GM13976 (cell line): ENCODE results near the gene LRRC49.
"Not testable (repeated sequence)": the region's sequence is repeated elsewhere in the genome, so short reads cannot be mapped to it uniquely, and the experiment has no call there.

Experiments
- DNase-seq: peaks from one replicate; pipeline ENCODE4 v3.0.0; 2012; ENCODE audit warnings: low spot score
- in situ Hi-C: fragments of 300-500 bp; cut with MboI; formaldehyde crosslinking; loops from one replicate; pipeline ENCODE4 v1.12.0; 2022; ENCODE audit warnings: low sequenced_read_pairs, mixed read lengths, inconsistent platforms; ENCODE audit not compliant: unreplicated experiment
- TF ChIP-seq, protein P1 (sequence below): IDR thresholded peaks from 2 replicates; pipeline ENCODE4 v1.5.1; 2012; ENCODE audit warnings: borderline replicate concordance, mild to moderate bottlenecking; ENCODE audit not compliant: insufficient read depth; ENCODE audit errors: extremely low read depth, missing control alignments, control extremely low read depth

Gene LRRC49

DNA sequence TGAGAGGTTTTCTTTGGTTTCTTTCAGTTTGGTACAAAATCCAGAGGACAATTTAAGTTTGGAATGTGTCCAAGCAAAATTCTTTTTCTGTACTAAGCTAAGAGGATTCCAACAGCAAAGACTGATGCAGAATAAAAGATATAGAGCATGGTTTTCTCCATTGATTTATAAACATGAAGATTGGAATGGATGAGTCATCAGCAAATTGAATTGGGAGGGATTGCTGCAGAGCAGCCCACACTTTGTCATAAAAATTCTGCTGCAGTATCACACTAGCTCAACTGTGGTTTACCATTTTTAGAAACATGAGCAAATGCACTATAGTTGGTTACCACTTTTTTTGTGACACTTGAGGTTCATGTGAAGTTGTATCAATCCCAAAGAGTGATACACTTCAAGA lies 22.6 kb upstream of the LRRC49 start:
- DNase-seq = peak; percentile 45
- TF ChIP-seq, protein P1, sequence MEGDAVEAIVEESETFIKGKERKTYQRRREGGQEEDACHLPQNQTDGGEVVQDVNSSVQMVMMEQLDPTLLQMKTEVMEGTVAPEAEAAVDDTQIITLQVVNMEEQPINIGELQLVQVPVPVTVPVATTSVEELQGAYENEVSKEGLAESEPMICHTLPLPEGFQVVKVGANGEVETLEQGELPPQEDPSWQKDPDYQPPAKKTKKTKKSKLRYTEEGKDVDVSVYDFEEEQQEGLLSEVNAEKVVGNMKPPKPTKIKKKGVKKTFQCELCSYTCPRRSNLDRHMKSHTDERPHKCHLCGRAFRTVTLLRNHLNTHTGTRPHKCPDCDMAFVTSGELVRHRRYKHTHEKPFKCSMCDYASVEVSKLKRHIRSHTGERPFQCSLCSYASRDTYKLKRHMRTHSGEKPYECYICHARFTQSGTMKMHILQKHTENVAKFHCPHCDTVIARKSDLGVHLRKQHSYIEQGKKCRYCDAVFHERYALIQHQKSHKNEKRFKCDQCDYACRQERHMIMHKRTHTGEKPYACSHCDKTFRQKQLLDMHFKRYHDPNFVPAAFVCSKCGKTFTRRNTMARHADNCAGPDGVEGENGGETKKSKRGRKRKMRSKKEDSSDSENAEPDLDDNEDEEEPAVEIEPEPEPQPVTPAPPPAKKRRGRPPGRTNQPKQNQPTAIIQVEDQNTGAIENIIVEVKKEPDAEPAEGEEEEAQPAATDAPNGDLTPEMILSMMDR = no peak
- in situ Hi-C loops = no loop called here

DNA sequence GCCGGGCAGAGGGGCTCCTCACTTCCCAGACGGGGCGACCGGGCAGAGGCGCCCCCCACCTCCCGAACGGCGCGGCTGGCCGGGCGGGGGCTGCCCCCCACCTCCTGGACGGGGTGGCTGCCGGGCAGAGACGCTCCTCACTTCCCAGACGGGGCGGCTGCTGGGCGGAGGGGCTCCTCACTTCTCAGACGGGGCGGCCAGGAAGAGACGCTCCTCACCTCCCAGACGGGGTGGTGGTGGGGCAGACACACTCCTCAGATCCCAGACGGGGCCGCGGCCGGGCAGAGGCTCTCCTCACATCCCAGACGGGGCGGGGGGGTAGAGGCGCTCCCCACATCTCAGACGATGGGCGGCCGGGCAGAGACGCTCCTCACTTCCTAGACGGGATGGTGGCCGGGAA lies 21.1 kb upstream of the LRRC49 start:
- in situ Hi-C loops, DNase-seq: not testable (repeated sequence)

DNA sequence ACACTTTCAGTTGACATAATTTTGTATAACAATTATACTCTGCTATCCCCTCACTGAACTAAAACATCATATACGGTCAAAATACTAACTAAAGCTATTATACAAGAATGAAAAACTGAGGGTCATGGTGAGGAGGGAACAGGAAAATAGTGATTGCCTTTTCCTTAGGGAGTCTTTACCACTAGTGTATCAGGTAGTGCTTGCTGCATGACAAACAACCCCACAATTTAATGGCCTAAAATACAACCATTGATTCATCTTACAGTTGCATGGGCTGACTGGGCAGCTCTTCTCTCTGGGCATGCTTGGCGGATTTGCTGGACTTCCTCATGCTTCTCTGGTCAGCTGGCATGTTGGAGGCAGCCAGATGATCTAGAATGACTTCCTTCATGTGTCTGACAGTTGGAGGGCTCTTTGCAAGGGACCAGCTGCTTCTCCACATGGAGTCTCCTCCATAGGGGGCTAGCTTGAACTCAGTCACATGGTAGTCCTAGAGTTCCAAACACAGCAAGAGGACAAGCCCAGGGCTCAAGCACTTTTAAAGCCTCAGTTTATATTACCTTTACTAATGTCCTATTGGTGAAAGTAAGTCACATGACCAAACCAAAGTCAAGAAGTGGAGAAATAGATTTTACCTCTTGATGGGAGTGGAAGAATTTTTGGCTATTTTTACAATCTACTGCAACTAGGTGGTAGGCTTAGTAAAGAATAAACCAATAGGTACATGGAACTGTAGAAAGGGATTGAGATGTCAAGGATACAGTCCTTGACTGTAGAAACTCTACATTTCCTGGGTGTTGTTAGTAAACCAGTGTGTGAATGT lies 19.2 kb upstream of the LRRC49 start:
- TF ChIP-seq, protein P1 = no peak
- in situ Hi-C loops = no loop called here
- no peak for DNase-seq

DNA sequence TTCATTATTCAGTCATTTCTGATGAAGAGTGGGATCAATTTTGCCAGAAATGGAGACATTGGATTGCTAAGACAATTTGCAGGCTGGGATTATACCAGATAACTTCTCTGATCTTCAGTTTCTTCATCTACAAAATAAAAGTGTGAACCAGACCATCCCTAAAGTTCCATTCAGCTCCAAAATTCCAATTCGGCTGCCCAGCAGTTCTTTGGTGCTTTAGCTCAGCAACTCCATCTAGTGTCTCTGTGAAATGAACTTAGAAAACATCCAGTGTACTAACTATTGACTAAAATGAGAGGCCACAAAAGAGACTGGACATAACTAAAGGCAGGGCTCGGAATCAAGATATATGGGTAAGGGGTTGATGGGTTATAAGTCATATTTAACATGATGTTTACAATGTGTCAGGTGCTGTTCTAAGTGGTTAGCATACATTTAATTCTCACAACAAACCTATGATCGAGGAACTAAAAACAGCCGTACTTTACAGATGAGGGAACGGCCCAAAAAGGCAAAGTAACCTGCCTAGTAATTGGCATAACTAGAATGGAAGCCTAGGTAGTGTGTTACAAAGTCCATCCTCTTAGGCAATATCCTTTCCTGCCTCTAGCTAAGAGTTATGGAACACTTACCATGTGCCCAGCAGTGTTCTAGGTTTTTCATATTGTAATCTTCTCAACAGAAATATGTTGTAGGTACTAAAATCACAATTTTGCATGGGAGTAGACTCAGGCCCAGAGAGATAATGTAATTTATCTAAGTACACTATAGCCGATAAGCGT lies 17.4 kb upstream of the LRRC49 start:
- DNase-seq = no peak
- TF ChIP-seq, protein P1 = no peak
- in situ Hi-C loops = no loop called here

DNA sequence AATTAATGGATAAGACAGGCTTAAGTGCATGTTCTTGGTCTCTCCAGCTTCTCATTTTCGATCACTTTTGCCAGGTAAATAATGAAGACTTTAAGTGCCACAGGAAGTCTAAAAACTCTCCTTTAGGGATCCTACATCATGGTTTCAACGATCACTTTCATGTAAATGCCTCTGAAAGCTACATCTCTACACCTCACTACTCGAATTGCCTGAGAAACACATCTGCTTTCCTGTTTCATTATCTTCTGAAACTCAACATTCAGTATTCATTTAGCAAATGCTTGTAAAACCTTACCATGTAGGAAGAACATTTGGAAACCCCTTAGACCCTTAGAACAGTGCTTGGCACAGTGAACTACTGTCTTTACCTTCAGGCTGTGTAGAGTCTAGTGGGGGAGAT lies 16.6 kb upstream of the LRRC49 start:
- TF ChIP-seq, protein P1 = no peak
- in situ Hi-C loops = no loop called here
- no peak for DNase-seq

DNA sequence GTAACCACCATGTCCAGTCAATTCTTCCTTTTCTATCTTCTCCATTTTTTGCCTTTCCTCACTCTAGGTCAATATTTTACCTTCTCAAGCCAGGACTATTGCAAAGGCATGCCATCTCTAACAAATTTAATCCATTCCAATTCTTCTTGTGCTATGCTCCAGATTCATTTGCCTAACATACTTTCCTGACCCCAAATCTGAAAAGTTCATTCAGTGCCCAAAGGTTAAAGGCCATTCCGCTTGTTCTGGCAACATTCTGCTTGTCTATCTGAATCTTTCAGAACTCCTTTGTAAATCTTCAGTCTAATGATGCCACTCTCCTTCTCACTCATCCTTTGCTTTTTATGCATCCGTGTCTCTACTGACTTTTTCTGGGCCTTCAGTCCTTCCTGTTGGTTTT lies 15.9 kb upstream of the LRRC49 start:
- in situ Hi-C loops = no loop called here
- no peak for DNase-seq
- TF ChIP-seq, protein P1 = no peak

DNA sequence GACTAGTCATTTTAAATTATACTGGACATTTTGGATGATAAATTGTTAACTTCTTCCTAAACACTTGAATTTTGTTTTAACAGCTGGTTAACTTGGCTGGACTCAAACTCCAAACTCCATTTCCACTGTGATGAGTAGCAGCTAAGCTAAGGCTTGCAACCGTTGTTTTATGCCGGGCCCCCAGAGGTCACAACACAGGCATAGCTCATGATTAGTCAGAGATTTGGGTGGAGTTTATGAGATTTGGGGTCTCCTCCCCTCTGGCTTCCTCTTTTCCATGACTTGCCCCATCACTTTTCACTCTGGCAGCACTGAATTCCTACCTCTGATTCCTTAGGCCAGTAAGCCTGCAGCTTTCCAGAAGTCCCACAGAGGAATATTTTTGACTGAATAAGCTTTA lies 13.2 kb upstream of the LRRC49 start:
- in situ Hi-C loops = no loop called here
- DNase-seq = no peak
- TF ChIP-seq, protein P1 = no peak
